Measurements from ENCODE around the gene CPLX4.

- no peak for TF ChIP-seq CTCF (IDR thresholded peaks at IDR 0.05)
- TF ChIP-seq REST (IDR thresholded peaks at IDR 0.05; ENCODE audit: insufficient read depth in 1 of 2, low read depth in 2 of 2, low read length in 1 of 2), result no peak
- no peak for TF ChIP-seq SIN3A (IDR thresholded peaks at IDR 0.05; ENCODE audit: borderline replicate concordance, insufficient read depth, low read depth, low read length)
- no peak for TF ChIP-seq POLR2AphosphoS5 (IDR thresholded peaks at IDR 0.05; ENCODE audit: low read depth, low read length)
- TF ChIP-seq TCF7L2 (IDR thresholded peaks at IDR 0.05; ENCODE audit: low read depth, low read length), result no peak
Measured at GRCh38 chr18:59276047-59276446, 42.4 kb downstream of the CPLX4 start.

Measured in Panc1 (cell line).